GM21390 (cell line): ENCODE results near the gene SLC38A11.

Source experiments
- ATAC-seq: cut with Tn5 transposase; IDR thresholded peaks from one replicate; pipeline ENCODE4 v1.9.1; 2021; ENCODE audit not compliant: unreplicated experiment

Gene SLC38A11

DNA sequence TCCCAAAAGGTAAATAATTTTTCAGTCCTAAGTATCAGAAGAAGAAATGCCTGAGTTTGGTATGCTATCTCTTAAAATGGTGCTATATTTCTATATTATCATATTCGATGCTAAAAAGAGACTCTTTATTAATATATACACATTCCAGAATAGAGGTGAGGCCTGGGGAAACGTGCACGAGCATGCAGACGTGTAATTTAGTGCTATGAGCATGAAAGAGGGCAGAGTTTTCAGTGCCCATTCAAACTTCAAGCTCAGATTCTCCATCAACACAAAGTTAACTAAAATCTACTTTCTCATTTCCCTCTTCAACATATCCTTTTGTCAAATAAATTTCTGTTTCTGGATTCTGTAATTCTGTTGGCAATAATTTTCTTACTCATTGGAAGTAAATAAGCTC lies 108.0 kb downstream of the SLC38A11 start:
- ATAC-seq, result no peak

DNA sequence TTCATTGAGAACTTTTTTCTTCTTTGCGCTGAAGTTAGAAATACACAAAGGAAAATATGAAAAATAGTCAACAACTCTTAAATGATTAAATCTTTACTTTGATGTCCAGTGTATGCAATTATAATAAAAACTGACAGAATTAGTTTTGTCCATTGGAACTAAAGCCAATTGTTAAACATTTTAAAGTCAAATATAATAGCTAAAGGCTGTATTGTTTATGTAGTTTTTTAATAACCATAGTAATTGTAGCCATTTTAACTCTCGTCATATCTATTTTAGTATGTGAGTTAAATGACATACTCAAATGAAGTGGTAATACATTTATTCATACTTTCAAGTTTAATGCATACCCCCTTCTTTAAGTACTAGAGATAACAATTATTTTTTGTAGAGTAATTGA lies 109.0 kb downstream of the SLC38A11 start:
- no peak for ATAC-seq
